ENCODE measurements around the gene JAKMIP3.

Gene JAKMIP3
- 4.1 to 5.8 (median 5.4) reads per million in 3 donors for total RNA-seq

DNA sequence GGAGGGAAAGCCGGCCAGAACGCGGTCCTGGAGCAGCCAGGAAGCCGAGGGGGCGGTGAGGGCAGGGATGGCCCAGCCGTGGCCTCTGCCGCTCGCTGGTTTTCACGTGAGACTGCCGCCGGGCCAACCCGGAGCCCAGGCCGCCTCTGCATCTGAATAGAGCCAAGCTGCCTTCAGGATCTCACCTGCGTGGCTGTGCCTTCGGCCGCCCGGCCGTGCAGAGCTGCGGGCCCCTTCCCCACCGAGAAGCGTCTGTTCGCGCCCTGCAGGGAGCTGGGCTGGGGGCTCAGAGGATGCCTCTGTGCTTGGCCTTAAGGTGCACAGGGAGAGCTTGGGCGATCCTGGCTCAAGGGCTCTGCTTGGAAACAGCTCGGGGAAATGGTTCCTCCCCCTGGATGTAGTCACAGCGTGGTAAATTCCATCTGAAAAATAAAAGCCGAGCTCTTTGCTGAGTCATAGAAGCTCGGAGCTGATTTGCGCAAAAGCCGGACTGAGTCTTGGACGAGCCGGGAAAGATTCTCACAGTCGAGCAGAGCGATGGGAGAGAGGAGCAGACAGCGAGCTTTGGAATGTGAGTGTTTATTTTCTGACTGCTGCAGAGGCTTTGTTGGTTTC, at the start of gene JAKMIP3:
JAKMIP3 (plus strand) TSS at position 456 of the 615 bp plus-strand sequence. CDS start 38,863 bp downstream, outside the sequence.
- no peak within 1 kb of the TSS for H3K27ac ChIP-seq (ENCODE audit: insufficient read depth, low read length, poor library complexity, severe bottlenecking)
- no peak for DNase-seq

DNA sequence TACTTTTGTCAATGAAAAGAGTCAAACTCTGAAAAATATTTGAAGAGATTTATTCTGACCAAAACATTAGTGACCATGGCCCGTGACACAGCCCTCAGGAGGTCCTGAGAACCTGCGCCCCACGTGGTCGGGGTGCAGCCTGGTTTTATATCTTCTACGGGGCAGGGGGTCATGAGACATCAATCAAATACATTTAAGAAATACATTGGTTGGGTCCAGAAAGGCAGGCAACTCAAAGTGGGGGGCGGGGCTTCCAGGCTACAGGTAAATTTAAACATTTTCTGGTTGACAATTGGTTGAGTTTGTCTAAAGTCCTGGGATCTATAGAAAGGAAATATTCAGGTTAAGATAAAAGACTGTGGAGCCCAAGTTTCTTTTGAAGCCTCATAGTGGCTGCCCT, 49.2 kb upstream of the JAKMIP3 start:
- H3K27ac ChIP-seq (ENCODE audit: insufficient read depth, low read length, poor library complexity, severe bottlenecking), result no peak overlapping the region
- no peaks in the 10 kb centered on the region for H3K4me1 ChIP-seq (ENCODE audit: control insufficient read depth, insufficient read depth, low read length, poor library complexity, severe bottlenecking)
- no peaks in the 10 kb centered on the region for H3K9me3 ChIP-seq (ENCODE audit: control insufficient read depth, low read length)
- no peak overlapping the region for H3K4me3 ChIP-seq (ENCODE audit: insufficient read depth, low read depth, low read length, poor library complexity, severe bottlenecking)
- no peaks in the 10 kb centered on the region for H3K36me3 ChIP-seq (ENCODE audit: control insufficient read depth, insufficient read depth, low read length)
- H3K27me3 ChIP-seq (replicated peaks; ENCODE audit: control insufficient read depth, insufficient read depth, low read length, poor library complexity, severe bottlenecking), result no peaks in the 10 kb centered on the region
- DNase-seq, result no peak

More for the DNA sequence above, at the start of gene JAKMIP3:
- Histone ChIP-seq H3K4me1 (ENCODE audit: control insufficient read depth, insufficient read depth, low read length, poor library complexity, severe bottlenecking) (no peaks in the 10 kb centered on the region), H3K4me3 (ENCODE audit: insufficient read depth, low read depth, low read length, poor library complexity, severe bottlenecking) (peak within 1 kb of the TSS; percentile 37), H3K36me3 (ENCODE audit: control insufficient read depth, insufficient read depth, low read length) (no peaks in the 10 kb centered on the region), H3K27me3 (replicated peaks; ENCODE audit: control insufficient read depth, insufficient read depth, low read length, poor library complexity, severe bottlenecking) (no peaks in the 10 kb centered on the region), H3K9me3 (ENCODE audit: control insufficient read depth, low read length) (no peaks in the 10 kb centered on the region)

DNA sequence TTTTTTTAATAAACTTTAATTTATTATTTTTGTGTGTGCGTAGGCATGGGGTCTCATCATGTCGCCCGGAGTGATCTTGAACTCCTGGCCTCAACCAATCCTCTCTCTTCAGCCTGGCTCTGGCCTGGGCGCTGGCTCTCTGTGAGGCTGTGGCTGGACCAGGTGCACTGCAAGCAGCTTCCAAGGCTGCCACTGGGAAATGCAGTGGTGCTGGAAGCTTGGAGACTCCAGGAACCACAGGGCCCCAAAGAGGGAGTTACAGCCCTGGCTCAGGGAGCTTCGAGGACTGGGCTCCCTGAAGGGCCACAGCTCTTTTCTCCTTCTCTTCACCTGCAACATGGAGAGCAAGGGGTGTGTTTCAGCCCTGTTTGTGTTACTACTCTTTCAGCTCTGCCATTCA, 47.3 kb upstream of the JAKMIP3 start:
- no peaks in the 10 kb centered on the region for H3K27me3 ChIP-seq (replicated peaks; ENCODE audit: control insufficient read depth, insufficient read depth, low read length, poor library complexity, severe bottlenecking)
- no peak for DNase-seq
- H3K4me1 ChIP-seq (ENCODE audit: control insufficient read depth, insufficient read depth, low read length, poor library complexity, severe bottlenecking), result peaks cover 7% of the 10 kb centered on the region
- no peaks in the 10 kb centered on the region for H3K9me3 ChIP-seq (ENCODE audit: control insufficient read depth, low read length)
- H3K36me3 ChIP-seq (ENCODE audit: control insufficient read depth, insufficient read depth, low read length), result no peaks in the 10 kb centered on the region
- H3K27ac ChIP-seq (ENCODE audit: insufficient read depth, low read length, poor library complexity, severe bottlenecking), result no peak overlapping the region
- H3K4me3 ChIP-seq (ENCODE audit: insufficient read depth, low read depth, low read length, poor library complexity, severe bottlenecking), result no peak overlapping the region

DNA sequence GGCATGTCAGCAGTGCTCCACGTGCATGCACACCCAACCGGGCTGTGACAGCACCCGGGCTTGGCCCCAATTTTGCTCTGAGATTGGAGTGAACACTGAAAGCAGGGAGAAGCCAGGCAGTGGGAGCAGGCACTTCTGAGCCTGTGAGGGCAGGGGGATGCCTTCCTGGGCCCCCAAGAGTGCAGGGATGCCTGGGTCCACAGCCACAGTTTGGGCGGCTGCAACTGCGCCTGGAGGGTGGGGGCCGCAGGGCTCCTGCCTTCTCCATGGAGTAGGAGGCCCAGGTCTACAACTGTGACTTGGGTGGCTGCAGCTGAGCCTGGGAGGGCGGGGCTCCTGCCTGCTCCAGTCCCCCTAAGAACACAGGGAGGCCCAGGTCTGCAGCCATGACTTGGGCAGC, 46.4 kb upstream of the JAKMIP3 start:
- H3K27me3 ChIP-seq (replicated peaks; ENCODE audit: control insufficient read depth, insufficient read depth, low read length, poor library complexity, severe bottlenecking), result no peaks in the 10 kb centered on the region
- H3K27ac ChIP-seq (ENCODE audit: insufficient read depth, low read length, poor library complexity, severe bottlenecking), result no peak overlapping the region
- peaks cover 9% of the 10 kb centered on the region for H3K4me1 ChIP-seq (ENCODE audit: control insufficient read depth, insufficient read depth, low read length, poor library complexity, severe bottlenecking)
- no peak for DNase-seq
- no peak overlapping the region for H3K4me3 ChIP-seq (ENCODE audit: insufficient read depth, low read depth, low read length, poor library complexity, severe bottlenecking)
- no peaks in the 10 kb centered on the region for H3K9me3 ChIP-seq (ENCODE audit: control insufficient read depth, low read length)
- H3K36me3 ChIP-seq (ENCODE audit: control insufficient read depth, insufficient read depth, low read length), result no peaks in the 10 kb centered on the region

DNA sequence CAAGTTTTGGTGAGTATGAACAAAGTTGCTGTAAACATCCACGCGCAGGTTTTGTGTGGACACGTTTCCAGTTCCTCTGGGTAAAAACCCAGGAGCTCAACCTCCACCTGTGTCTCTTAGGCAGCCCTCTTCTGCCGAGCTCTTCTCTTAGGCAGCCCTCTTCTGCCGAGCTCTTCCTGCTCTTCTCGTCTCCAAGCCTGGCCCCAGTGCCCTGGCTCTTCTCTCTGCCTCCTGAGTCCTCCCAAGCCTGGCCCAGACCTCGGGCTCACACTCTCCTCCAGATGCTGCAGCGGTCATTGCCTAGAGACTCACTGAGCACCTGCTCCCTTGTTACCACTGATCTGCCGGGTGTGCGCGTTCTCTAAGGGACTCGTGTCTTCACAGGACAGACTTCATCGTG, 45.3 kb upstream of the JAKMIP3 start:
- H3K4me3 ChIP-seq (ENCODE audit: insufficient read depth, low read depth, low read length, poor library complexity, severe bottlenecking), result no peak overlapping the region
- no peaks in the 10 kb centered on the region for H3K36me3 ChIP-seq (ENCODE audit: control insufficient read depth, insufficient read depth, low read length)
- H3K9me3 ChIP-seq (ENCODE audit: control insufficient read depth, low read length), result no peaks in the 10 kb centered on the region
- H3K27me3 ChIP-seq (replicated peaks; ENCODE audit: control insufficient read depth, insufficient read depth, low read length, poor library complexity, severe bottlenecking), result no peaks in the 10 kb centered on the region
- no peak for DNase-seq
- H3K4me1 ChIP-seq (ENCODE audit: control insufficient read depth, insufficient read depth, low read length, poor library complexity, severe bottlenecking), result peaks cover 9% of the 10 kb centered on the region
- H3K27ac ChIP-seq (ENCODE audit: insufficient read depth, low read length, poor library complexity, severe bottlenecking), result no peak overlapping the region

DNA sequence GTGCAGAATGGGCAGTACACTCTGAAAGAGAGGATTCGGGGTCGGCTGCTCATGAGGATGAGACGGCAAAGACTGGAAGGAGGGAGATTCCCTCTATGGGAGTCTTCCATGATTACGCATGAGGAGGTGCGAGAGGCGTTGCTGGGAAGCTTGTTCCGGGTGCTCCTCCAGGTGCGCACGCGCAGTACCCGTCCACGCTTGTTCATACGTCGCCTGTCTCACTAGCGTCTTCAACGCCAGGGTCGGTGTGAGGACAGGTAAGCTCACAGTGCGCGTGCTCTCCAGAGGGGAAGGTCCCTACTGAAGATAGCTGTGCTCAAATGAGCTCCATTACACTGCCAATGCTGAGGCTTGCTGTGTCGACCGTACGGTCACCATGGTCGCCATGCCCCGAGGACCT, 44.7 kb upstream of the JAKMIP3 start:
- peaks cover 9% of the 10 kb centered on the region for H3K4me1 ChIP-seq (ENCODE audit: control insufficient read depth, insufficient read depth, low read length, poor library complexity, severe bottlenecking)
- no peak for DNase-seq
- no peak overlapping the region for H3K27ac ChIP-seq (ENCODE audit: insufficient read depth, low read length, poor library complexity, severe bottlenecking)
- H3K36me3 ChIP-seq (ENCODE audit: control insufficient read depth, insufficient read depth, low read length), result no peaks in the 10 kb centered on the region
- no peak overlapping the region for H3K4me3 ChIP-seq (ENCODE audit: insufficient read depth, low read depth, low read length, poor library complexity, severe bottlenecking)
- H3K9me3 ChIP-seq (ENCODE audit: control insufficient read depth, low read length), result no peaks in the 10 kb centered on the region
- no peaks in the 10 kb centered on the region for H3K27me3 ChIP-seq (replicated peaks; ENCODE audit: control insufficient read depth, insufficient read depth, low read length, poor library complexity, severe bottlenecking)

DNA sequence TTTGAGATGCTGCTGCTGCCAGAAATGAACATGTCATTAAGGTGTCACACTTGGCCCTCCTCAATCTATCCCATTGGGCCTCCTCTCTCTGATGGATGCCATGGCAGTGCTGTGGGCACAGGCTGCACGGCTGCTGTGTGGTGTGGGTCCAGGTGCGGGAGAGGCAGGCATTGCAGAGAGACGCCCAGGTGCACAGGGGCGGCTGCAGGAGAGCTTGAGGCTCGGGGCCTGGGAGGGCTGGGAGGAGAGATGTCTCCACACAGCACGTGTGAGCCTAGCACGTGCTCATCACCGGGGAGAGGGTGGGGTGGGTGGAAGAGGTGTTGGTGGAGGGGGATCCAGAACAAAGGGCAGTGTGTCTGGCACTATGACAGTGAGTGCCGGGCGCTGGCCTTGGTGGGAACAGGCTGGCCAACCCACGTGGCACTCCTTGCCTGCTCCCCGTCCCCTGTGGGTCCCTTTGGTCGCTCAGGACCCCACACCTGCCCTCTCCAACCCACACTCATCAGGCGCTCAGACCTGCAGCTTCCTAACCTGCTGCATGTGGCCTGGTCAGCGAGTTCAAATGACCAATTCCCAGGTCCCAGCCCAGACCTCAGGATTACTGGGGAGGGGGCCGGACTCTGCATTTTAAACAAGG, 44.1 kb upstream of the JAKMIP3 start:
- H3K9me3 ChIP-seq (ENCODE audit: control insufficient read depth, low read length), result no peaks in the 10 kb centered on the region
- peaks cover 9% of the 10 kb centered on the region for H3K4me1 ChIP-seq (ENCODE audit: control insufficient read depth, insufficient read depth, low read length, poor library complexity, severe bottlenecking)
- no peaks in the 10 kb centered on the region for H3K27me3 ChIP-seq (replicated peaks; ENCODE audit: control insufficient read depth, insufficient read depth, low read length, poor library complexity, severe bottlenecking)
- no peaks in the 10 kb centered on the region for H3K36me3 ChIP-seq (ENCODE audit: control insufficient read depth, insufficient read depth, low read length)
- no peak overlapping the region for H3K4me3 ChIP-seq (ENCODE audit: insufficient read depth, low read depth, low read length, poor library complexity, severe bottlenecking)
- no peak for DNase-seq
- H3K27ac ChIP-seq (ENCODE audit: insufficient read depth, low read length, poor library complexity, severe bottlenecking), result no peak overlapping the region

DNA sequence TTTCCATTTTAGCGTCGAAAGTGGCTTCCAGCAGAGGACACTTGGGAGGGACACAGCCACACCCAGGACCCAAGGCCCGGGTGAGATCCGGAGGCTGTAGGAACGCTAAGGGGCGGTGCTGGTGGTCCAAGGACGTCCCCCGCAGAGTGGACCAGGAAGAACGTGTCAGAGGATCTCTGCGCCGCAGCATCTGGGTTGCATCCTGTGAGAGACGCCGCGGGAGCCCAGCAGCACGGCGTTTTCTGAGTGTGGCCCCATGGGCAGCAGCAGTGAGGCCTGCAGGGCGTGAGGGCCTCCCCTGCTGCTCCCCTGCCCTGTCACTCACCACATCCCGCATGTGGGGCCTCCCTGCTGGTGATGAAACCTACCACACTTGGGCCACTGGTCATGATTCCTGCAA, 43.5 kb upstream of the JAKMIP3 start:
- no peak for DNase-seq
- H3K27me3 ChIP-seq (replicated peaks; ENCODE audit: control insufficient read depth, insufficient read depth, low read length, poor library complexity, severe bottlenecking), result no peaks in the 10 kb centered on the region
- no peaks in the 10 kb centered on the region for H3K36me3 ChIP-seq (ENCODE audit: control insufficient read depth, insufficient read depth, low read length)
- peaks cover 9% of the 10 kb centered on the region for H3K4me1 ChIP-seq (ENCODE audit: control insufficient read depth, insufficient read depth, low read length, poor library complexity, severe bottlenecking)
- H3K9me3 ChIP-seq (ENCODE audit: control insufficient read depth, low read length), result no peaks in the 10 kb centered on the region
- H3K27ac ChIP-seq (ENCODE audit: insufficient read depth, low read length, poor library complexity, severe bottlenecking), result no peak overlapping the region
- H3K4me3 ChIP-seq (ENCODE audit: insufficient read depth, low read depth, low read length, poor library complexity, severe bottlenecking), result no peak overlapping the region

DNA sequence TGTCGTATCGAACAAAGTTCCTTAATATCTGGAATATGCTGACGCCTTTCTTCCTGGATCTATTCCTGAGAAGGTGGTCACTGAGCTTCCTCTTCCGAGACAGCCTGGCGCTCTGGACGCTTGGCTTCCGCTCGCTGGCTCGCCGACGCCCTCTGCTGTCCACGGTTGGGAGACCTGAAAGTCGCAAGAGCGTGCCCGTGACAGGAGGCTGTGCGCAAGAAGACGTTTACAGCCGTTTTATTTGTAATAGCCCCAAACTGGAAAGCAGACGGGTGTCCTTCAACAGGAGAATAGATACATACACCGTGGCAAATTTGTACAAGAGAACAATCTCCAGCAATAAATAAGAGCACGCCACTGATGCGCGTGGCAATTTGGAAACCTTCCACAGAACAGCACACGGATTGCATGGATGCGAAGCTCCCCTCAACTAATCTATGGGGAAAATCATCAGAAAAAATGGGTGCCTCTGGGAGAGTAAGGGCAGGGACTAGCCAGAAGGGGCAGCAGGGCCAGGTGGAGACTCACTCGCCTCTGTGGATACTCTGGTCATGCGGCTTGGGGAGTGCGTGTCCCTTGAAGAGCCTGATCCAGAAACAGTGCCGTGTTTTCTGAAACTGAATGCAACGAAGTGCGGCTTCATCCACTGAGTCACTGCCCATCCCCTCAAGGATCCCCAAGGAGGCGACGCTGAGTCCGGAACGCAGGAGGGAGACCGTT, 42.5 kb upstream of the JAKMIP3 start:
- Histone ChIP-seq H3K27me3 (replicated peaks; ENCODE audit: control insufficient read depth, insufficient read depth, low read length, poor library complexity, severe bottlenecking) (no peaks in the 10 kb centered on the region), H3K9me3 (ENCODE audit: control insufficient read depth, low read length) (no peaks in the 10 kb centered on the region), H3K4me1 (ENCODE audit: control insufficient read depth, insufficient read depth, low read length, poor library complexity, severe bottlenecking) (peaks cover 9% of the 10 kb centered on the region), H3K27ac (ENCODE audit: insufficient read depth, low read length, poor library complexity, severe bottlenecking) (no peak overlapping the region), H3K4me3 (ENCODE audit: insufficient read depth, low read depth, low read length, poor library complexity, severe bottlenecking) (no peak overlapping the region), H3K36me3 (ENCODE audit: control insufficient read depth, insufficient read depth, low read length) (no peaks in the 10 kb centered on the region)
- DNase-seq, result peak; percentile 35 to 55 (median 46)

DNA sequence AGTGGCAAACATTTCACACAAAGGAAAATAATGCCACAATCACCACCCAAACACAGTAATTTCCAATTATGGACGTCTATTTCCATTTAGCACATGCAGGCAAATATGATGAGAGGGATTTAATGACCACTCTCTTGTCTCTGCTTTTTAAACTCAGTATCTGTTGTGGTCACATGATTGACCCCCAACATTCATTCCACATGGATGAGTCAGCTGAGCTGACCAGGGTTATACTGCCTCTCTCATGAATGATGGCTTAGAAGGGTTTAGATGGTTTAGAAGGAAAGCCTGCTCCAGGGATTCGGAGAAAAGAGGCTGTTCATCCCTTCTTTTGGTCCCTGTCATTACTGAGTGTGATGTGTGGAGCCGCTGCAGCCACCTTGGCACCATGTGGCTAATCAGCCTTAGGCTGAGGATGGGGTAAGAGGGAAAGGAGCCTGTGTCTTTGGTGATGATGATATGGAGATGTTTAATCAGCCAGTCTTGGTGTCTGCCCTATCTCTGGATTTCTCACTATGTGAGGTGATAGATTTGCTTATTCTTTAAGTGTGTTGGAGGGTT, 38.2 kb upstream of the JAKMIP3 start:
- Histone ChIP-seq H3K4me1 (ENCODE audit: control insufficient read depth, insufficient read depth, low read length, poor library complexity, severe bottlenecking) (peaks cover 9% of the 10 kb centered on the region), H3K4me3 (ENCODE audit: insufficient read depth, low read depth, low read length, poor library complexity, severe bottlenecking) (no peak overlapping the region), H3K9me3 (ENCODE audit: control insufficient read depth, low read length) (no peaks in the 10 kb centered on the region), H3K27ac (ENCODE audit: insufficient read depth, low read length, poor library complexity, severe bottlenecking) (no peak overlapping the region), H3K36me3 (ENCODE audit: control insufficient read depth, insufficient read depth, low read length) (no peaks in the 10 kb centered on the region), H3K27me3 (replicated peaks; ENCODE audit: control insufficient read depth, insufficient read depth, low read length, poor library complexity, severe bottlenecking) (peaks cover 7% of the 10 kb centered on the region)
- no peak for DNase-seq
